Esophagus muscularis mucosa (tissue), 4 donors: ENCODE data around the gene PDGFA. TPM values are rescaled to one million over a fixed set of nuclear protein-coding genes. Genes with fewer than 3 reads are reported as not detected.

Experiments
- DNase-seq: peaks from one replicate; pipeline ENCODE4 v3.0.0-alpha.2; 2017; ENCODE audit errors: extremely low spot score
- H3K27ac ChIP-seq, 4 donors: fragments of 200-600 bp; sonication (generic); replicated peaks in 1 of 4; 1 replicate in 3 of 4; 2 replicates in 1 of 4; pipeline ENCODE4 v1.5.1; 2016 to 2019; ENCODE audit warnings: mild to moderate bottlenecking in 1 of 4
- H3K27me3 ChIP-seq, 4 donors: fragments of 200-600 bp; sonication (generic); one replicate each; pipeline versions ENCODE4 v1.5.1 to v1.6.0; 2016 to 2019
- H3K36me3 ChIP-seq, 4 donors: fragments of 200-600 bp; sonication (generic); one replicate each; pipeline ENCODE4 v1.5.1; 2016 to 2019
- H3K4me1 ChIP-seq, 4 donors: fragments of 200-600 bp; sonication (generic); one replicate each; pipeline ENCODE4 v1.5.1; 2016 to 2019
- H3K4me3 ChIP-seq, 4 donors: fragments of 200-600 bp; sonication (generic); 1 replicate in 2 of 4; 2 replicates in 2 of 4; pipeline ENCODE4 v1.5.1; 2016 to 2019; ENCODE audit warnings: mild to moderate bottlenecking in 4 of 4, moderate library complexity in 1 of 4
- H3K9me3 ChIP-seq, 4 donors: fragments of 200-600 bp; sonication (generic); 1 replicate in 3 of 4; 2 replicates in 1 of 4; pipeline ENCODE4 v1.5.1; 2016 to 2019
- CTCF ChIP-seq, 3 experiments: fragments of 200-600 bp in 2 of 3; fragments of 450-650 bp in 1 of 3; sonication (generic) in 2 of 3; IDR thresholded peaks; one replicate each; pipeline ENCODE4 v1.5.1; 2017 to 2019; ENCODE audit warnings: antibody characterized with exemption in 3 of 3, mild to moderate bottlenecking in 2 of 3, moderate library complexity in 1 of 3
- EP300 ChIP-seq: sonication (generic); formaldehyde crosslinking; IDR thresholded peaks from one replicate; pipeline ENCODE4 v1.6.1; 2017; ENCODE audit warnings: antibody characterized with exemption
- POLR2A ChIP-seq: fragments of 450-650 bp; IDR thresholded peaks from one replicate; pipeline ENCODE4 v1.6.1; 2017; ENCODE audit warnings: antibody characterized with exemption, moderate library complexity, mild to moderate bottlenecking, low read depth
- POLR2AphosphoS5 ChIP-seq, 2 donors: sonication (generic); formaldehyde crosslinking; IDR thresholded peaks; one replicate each; pipeline ENCODE4 v1.6.1; 2017; ENCODE audit warnings: antibody characterized with exemption in 2 of 2
- WGBS: methylation state at CpG from one replicate; pipeline ENCODE4 v1.1.5; 2018; 5-methylcytosine and 5-hydroxymethylcytosine counted together
- intact Hi-C: fragments of 100-400 bp; cut with DNase I; formaldehyde crosslinking; loops from one replicate; pipeline ENCODE4 v1.15.1; 2023
- total RNA-seq, 4 donors: library from RNA; depleted of rRNA; stranded (reverse); fragments of >200 nt; gene quantifications; one replicate each; pipeline versions ENCODE4 v1.1.0 to v1.2.1, GENCODE V29; 2016

The PDGFA gene
- total RNA-seq, 4 donors from 2014 or later: 88.0 to 184 (median 119) TPM

- Histone ChIP-seq H3K4me1 (no peaks in the 10 kb centered on the region), H3K27ac (no peak overlapping the region), H3K4me3 (no peak overlapping the region), H3K27me3 (peaks cover 0 to 12% (median 0%) of the 10 kb centered on the region in 4 donors), H3K9me3 (no peaks in the 10 kb centered on the region), H3K36me3 (no peaks in the 10 kb centered on the region)
- DNase-seq: no peak
- TF ChIP-seq CTCF (IDR thresholded peaks at IDR 0.05) (no peak), POLR2A (no peak), POLR2AphosphoS5 (IDR thresholded peaks at IDR 0.05) (no peak), EP300 (no peak)
- intact Hi-C loops: no loop called here
- WGBS: 90% methylated on average over 14 of the region's 16 CpGs
These were observed 33.4 kb downstream of the PDGFA start for GRCh38 chr7:486216-486743.

GRCh38 chr7:485188-486081 is 34.2 kb downstream of the PDGFA start:
- no peaks in the 10 kb centered on the region for H3K4me1 ChIP-seq
- DNase-seq: no peak
- no peak overlapping the region for H3K27ac ChIP-seq
- intact Hi-C loops: no loop called here
- H3K4me3 ChIP-seq: no peak overlapping the region
- WGBS: 86% methylated on average over 16 of the region's 25 CpGs
- no peaks in the 10 kb centered on the region for H3K9me3 ChIP-seq
- peaks cover 0 to 20% (median 0%) of the 10 kb centered on the region in 4 donors for H3K27me3 ChIP-seq
- no peak for TF ChIP-seq POLR2AphosphoS5 (IDR thresholded peaks at IDR 0.05)
- TF ChIP-seq EP300: no peak
- no peak for TF ChIP-seq CTCF (IDR thresholded peaks at IDR 0.05)
- no peak for TF ChIP-seq POLR2A
- no peaks in the 10 kb centered on the region for H3K36me3 ChIP-seq

GRCh38 chr7:484356-485101 is 35.1 kb downstream of the PDGFA start:
- Histone ChIP-seq H3K9me3 (no peaks in the 10 kb centered on the region), H3K27ac (no peak overlapping the region), H3K4me3 (no peak overlapping the region), H3K36me3 (no peaks in the 10 kb centered on the region), H3K27me3 (peaks cover 0 to 26% (median 0%) of the 10 kb centered on the region in 4 donors), H3K4me1 (no peaks in the 10 kb centered on the region)
- no peak for DNase-seq
- TF ChIP-seq EP300: no peak
- TF ChIP-seq POLR2A: no peak
- no peak for TF ChIP-seq CTCF (IDR thresholded peaks at IDR 0.05)
- no peak for TF ChIP-seq POLR2AphosphoS5 (IDR thresholded peaks at IDR 0.05)
- intact Hi-C loops: no loop called here
- 81% methylated on average over 15 of the region's 21 CpGs for WGBS

- no peak for DNase-seq
- no peaks in the 10 kb centered on the region for H3K9me3 ChIP-seq
- H3K36me3 ChIP-seq: no peaks in the 10 kb centered on the region
- H3K4me1 ChIP-seq: no peaks in the 10 kb centered on the region
- H3K4me3 ChIP-seq: no peak overlapping the region
- no peak overlapping the region for H3K27ac ChIP-seq
- peaks cover 0 to 26% (median 0%) of the 10 kb centered on the region in 4 donors for H3K27me3 ChIP-seq
- TF ChIP-seq POLR2A: no peak
- no peak for TF ChIP-seq EP300
- TF ChIP-seq CTCF (IDR thresholded peaks at IDR 0.05): no peak
- no peak for TF ChIP-seq POLR2AphosphoS5 (IDR thresholded peaks at IDR 0.05)
- 75% methylated on average over 10 of the region's 10 CpGs for WGBS
- intact Hi-C loops: no loop called here
These were observed 35.8 kb downstream of the PDGFA start for GRCh38 chr7:483656-484355.
